Fibroblast of pulmonary artery (primary cell): ENCODE data around the gene RGSL1.
"Not testable (repeated sequence)": the region's sequence is repeated elsewhere in the genome, so short reads cannot be mapped to it uniquely, and the experiment has no call there.

Experiments used
- DNase-seq: peaks from one replicate; pipeline ENCODE4 v3.0.0-alpha.2; 2010; ENCODE audit warnings: low read depth
- H3K4me3 ChIP-seq: replicated peaks from 2 replicates; pipeline ENCODE4 v1.5.1; 2011; ENCODE audit warnings: low read depth, mild to moderate bottlenecking, control low read depth, low read length, moderate library complexity
- TF ChIP-seq, protein P1 (sequence below): IDR thresholded peaks from 2 replicates; pipeline ENCODE4 v1.5.1; 2011; ENCODE audit warnings: mild to moderate bottlenecking, control low read depth, low read length, inconsistent platforms; ENCODE audit errors: missing control alignments

The RGSL1 gene

DNA sequence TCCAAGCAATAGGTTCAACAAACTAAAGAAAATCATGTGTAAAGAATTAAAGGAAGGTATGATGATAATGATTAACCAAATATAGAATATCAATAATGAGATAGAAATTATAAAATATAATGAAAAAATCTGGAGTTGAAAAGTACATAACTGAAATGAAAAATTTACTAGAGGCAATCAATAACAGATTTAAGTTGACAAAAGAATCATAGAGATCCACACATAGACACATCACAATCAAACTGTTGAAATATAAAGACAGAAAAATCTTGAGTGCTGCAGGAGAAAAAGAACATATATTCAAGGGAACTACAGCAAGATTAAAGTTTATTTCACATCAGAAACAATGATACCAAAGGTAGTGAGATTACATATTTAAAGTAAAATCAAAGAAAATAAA, 75.4 kb downstream of the RGSL1 start:
- DNase-seq: no peak
- TF ChIP-seq, protein P1, sequence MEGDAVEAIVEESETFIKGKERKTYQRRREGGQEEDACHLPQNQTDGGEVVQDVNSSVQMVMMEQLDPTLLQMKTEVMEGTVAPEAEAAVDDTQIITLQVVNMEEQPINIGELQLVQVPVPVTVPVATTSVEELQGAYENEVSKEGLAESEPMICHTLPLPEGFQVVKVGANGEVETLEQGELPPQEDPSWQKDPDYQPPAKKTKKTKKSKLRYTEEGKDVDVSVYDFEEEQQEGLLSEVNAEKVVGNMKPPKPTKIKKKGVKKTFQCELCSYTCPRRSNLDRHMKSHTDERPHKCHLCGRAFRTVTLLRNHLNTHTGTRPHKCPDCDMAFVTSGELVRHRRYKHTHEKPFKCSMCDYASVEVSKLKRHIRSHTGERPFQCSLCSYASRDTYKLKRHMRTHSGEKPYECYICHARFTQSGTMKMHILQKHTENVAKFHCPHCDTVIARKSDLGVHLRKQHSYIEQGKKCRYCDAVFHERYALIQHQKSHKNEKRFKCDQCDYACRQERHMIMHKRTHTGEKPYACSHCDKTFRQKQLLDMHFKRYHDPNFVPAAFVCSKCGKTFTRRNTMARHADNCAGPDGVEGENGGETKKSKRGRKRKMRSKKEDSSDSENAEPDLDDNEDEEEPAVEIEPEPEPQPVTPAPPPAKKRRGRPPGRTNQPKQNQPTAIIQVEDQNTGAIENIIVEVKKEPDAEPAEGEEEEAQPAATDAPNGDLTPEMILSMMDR: no peak
- H3K4me3 ChIP-seq: no peak overlapping the region

DNA sequence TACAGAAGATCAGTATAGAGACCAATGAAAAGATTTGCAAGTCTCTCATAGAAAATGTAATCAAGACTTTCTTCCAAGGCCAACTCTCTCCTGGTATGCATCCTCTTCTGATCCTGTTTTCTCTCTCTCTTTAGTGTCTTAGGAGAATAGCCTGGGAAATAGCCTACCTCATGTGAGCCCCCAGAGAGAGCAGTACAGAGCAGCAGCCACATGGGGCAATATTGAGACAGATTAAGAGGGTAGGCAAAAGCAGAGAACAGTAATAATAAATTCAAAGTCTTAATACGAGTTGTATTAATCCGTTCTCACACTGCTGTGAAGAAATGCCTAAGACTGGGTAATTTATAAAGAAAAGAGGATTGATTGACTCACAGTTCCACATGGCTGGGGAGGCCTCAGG, 77.7 kb downstream of the RGSL1 start:
- no peak overlapping the region for H3K4me3 ChIP-seq
- no peak for DNase-seq

DNA sequence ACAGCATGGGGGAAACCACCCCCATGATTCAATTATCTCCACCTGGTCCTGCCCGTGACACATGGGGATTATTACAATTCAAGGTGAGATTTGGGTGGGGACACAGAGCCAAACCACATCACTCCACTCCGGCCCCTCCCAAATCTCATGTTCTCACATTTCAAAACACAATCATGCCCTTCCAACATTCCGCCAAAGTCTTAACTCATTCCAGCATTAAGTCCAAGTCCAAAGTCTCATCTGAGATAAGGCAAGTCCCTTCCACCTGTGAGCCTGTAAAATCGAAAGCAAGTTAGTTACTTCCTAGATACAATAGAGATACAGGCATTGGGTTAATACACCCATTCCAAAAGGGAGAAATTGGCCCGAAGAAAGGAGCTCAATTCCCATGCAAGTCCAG, 78.3 kb downstream of the RGSL1 start:
- not testable (repeated sequence) for DNase-seq

More for the DNA sequence above, 77.7 kb downstream of the RGSL1 start:
- TF ChIP-seq, protein P1: no peak

DNA sequence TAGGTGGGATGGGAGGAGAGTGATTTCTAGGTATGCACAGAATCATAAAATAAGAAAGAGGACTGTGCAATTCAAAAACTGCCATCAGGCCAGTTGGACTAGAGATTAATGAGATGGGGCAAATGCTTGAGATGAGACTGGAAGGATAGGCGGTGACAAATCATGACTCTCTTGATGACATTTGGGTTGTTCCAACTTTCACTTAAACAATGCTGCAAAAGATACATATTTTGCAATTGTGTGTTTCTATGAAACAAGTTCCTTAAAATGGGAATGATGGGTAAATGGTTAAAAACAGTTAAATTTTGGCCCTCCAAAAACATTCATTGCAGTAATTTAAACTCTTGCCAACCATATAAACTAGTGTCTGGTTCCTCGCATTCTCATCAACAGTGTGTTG, 84.0 kb downstream of the RGSL1 start:
- TF ChIP-seq, protein P1: no peak

More for the DNA sequence above, 78.3 kb downstream of the RGSL1 start:
- H3K4me3 ChIP-seq: not testable (repeated sequence)

DNA sequence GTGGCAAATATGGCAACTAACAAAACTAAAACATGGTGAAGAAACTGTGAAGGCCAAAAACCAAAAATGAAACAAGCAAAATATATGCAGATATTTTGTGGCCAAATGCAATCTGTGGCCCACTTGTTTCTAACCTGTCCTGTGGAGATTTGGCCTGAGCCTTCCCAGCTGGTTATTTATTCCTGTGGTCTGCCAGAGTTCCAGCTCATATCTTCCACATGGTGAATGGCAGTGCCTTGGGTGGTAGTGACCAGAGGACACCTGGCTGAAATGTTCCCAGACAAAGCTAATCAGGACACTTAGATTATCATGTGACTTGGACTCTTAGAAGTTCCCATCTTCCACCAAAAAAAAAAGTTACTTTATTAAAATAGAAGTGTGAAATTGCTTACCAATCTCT, 99.4 kb downstream of the RGSL1 start:
- H3K4me3 ChIP-seq: no peak overlapping the region
- TF ChIP-seq, protein P1: no peak
- no peak for DNase-seq

More for the DNA sequence above, 84.0 kb downstream of the RGSL1 start:
- no peak for DNase-seq
- H3K4me3 ChIP-seq: no peak overlapping the region

DNA sequence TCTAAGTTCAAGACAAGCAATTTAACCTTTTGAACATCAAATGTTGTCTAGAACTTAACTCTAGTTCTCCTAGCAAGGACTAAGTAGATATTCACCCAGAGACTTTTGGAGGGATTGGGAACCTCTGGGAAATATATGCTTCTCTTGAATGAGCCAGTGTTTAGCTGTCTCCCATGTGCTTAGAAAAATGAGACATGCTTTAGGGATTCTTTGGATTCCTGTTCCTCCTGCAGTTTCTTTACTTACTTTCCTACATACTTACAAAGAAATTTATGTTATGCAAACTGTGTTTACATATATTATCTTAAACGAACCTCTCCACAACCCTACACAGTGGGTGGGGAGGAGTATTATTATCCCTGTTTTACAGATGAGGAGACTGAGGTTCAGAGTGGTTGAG, 99.9 kb downstream of the RGSL1 start:
- H3K4me3 ChIP-seq: no peak overlapping the region
- DNase-seq: no peak
- TF ChIP-seq, protein P1: no peak

DNA sequence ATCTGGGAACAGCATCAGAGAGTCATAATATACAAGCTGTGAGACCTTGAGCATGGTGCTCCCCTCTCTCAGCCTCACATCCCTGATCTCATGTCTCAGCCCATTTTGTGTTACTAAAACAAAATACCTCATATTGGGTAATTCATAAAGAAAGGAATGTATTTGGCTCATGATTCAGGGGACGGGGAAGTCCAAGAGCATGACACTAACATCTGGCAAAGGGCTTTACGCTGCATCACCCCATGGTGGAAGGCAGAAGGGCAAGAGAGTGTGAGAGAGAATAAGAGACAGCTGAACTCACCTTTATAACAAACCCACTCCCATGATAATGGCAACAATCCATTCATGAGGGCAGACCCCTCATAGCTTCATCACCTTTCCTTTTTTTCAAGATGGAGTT, 102.6 kb downstream of the RGSL1 start:
- TF ChIP-seq, protein P1: no peak
- no peak overlapping the region for H3K4me3 ChIP-seq
- DNase-seq: no peak
